ENCODE data around the gene ZER1. TPM values are rescaled to one million over a fixed set of nuclear protein-coding genes. Genes with fewer than 3 reads are reported as not detected.

The ZER1 gene
- total and polyA plus RNA-seq, 8 donors, result 16.3 to 214 (median 40.9) TPM

- H3K27ac ChIP-seq, result no peak overlapping the region
- H3K4me3 ChIP-seq, result no peak overlapping the region
- intact Hi-C loops (cut with DNase I; ENCODE audit: low total_unique reads), result no loop called here
- no peaks in the 10 kb centered on the region for H3K27me3 ChIP-seq
- 80 to 86% (median 82%) methylated on average over 19 to 20 of the region's 20 CpGs for WGBS, 5 donors
- no peaks in the 10 kb centered on the region for H3K4me1 ChIP-seq
- H3K9me3 ChIP-seq, result no peaks in the 10 kb centered on the region
- H3K36me3 ChIP-seq, result peaks cover 24 to 70% (median 68%) of the 10 kb centered on the region in 4 donors
- DNase-seq, result no peak
- TF ChIP-seq POLR2AphosphoS5 (IDR thresholded peaks at IDR 0.05), result no peak
- TF ChIP-seq, protein P1, sequence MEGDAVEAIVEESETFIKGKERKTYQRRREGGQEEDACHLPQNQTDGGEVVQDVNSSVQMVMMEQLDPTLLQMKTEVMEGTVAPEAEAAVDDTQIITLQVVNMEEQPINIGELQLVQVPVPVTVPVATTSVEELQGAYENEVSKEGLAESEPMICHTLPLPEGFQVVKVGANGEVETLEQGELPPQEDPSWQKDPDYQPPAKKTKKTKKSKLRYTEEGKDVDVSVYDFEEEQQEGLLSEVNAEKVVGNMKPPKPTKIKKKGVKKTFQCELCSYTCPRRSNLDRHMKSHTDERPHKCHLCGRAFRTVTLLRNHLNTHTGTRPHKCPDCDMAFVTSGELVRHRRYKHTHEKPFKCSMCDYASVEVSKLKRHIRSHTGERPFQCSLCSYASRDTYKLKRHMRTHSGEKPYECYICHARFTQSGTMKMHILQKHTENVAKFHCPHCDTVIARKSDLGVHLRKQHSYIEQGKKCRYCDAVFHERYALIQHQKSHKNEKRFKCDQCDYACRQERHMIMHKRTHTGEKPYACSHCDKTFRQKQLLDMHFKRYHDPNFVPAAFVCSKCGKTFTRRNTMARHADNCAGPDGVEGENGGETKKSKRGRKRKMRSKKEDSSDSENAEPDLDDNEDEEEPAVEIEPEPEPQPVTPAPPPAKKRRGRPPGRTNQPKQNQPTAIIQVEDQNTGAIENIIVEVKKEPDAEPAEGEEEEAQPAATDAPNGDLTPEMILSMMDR (IDR thresholded peaks at IDR 0.05), result no peak
- TF ChIP-seq EP300 (IDR thresholded peaks at IDR 0.05), result no peak
- TF ChIP-seq POLR2A (IDR thresholded peaks at IDR 0.05), result no peak
Observed at GRCh38 chr9:128742401-128742800, 29.3 kb downstream of the ZER1 start.

DNA sequence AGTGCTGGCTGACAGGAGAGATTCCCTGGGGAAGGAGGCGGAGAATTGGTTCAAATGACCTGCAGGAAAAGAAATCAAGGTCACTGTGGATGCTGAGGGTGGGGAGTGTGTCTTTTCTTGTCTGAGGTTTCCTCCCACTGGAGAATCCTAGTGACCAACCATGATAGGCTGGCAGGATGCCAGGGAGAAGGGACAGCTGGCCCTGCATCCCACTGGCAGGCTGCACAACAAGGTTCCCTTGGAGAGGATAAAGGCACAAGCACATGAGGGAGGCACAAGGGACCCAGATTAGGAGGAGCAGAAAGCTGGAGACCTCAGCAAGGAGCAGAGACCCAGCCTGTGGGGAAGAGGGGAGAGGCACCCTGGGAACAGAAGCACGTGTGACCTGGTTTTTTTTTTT is 36.4 kb downstream of the ZER1 start:
- no peak overlapping the region for H3K27ac ChIP-seq
- peaks cover 16 to 84% (median 81%) of the 10 kb centered on the region in 4 donors for H3K36me3 ChIP-seq
- 68 to 77% (median 75%) methylated on average over 2 of the region's 2 CpGs for WGBS, 5 donors
- H3K4me3 ChIP-seq, result no peak overlapping the region
- no peaks in the 10 kb centered on the region for H3K9me3 ChIP-seq
- no peaks in the 10 kb centered on the region for H3K27me3 ChIP-seq
- DNase-seq, result no peak
- peaks cover 0 to 4% (median 0%) of the 10 kb centered on the region in 4 donors for H3K4me1 ChIP-seq
- intact Hi-C loops (cut with DNase I; ENCODE audit: low total_unique reads), result no loop called here
- TF ChIP-seq EP300 (IDR thresholded peaks at IDR 0.05) (no peak), POLR2A (IDR thresholded peaks at IDR 0.05) (no peak)
- TF ChIP-seq, protein P1 (IDR thresholded peaks at IDR 0.05), result no peak

GRCh38 chr9:128733256-128733655 is 38.5 kb downstream of the ZER1 start:
- intact Hi-C loops (cut with DNase I; ENCODE audit: low total_unique reads), result no loop called here
- H3K4me3 ChIP-seq, result peak overlapping the region in 1 of 4 donors; percentile 7
- 23 to 44% (median 26%) methylated on average over 9 of the region's 9 CpGs for WGBS, 5 donors
- peak; percentile 81 to 91 for DNase-seq
- H3K27ac ChIP-seq, result peak overlapping the region in 4 of 5 donors; percentile 36 to 73 (median 66)
- TF ChIP-seq EP300 (IDR thresholded peaks at IDR 0.05) (no peak), POLR2A (IDR thresholded peaks at IDR 0.05) (no peak), POLR2AphosphoS5 (IDR thresholded peaks at IDR 0.05) (peak in 1 of 3 donors; percentile 65)
- TF ChIP-seq, protein P1 (IDR thresholded peaks at IDR 0.05), result peak in 5 of 7 experiments; percentile 42 to 69 (median 62)
- H3K4me1 ChIP-seq, result peaks cover 0 to 4% (median 0%) of the 10 kb centered on the region in 4 donors
- no peaks in the 10 kb centered on the region for H3K9me3 ChIP-seq
- H3K36me3 ChIP-seq, result peaks cover 8 to 74% (median 69%) of the 10 kb centered on the region in 4 donors
- no peaks in the 10 kb centered on the region for H3K27me3 ChIP-seq

DNA sequence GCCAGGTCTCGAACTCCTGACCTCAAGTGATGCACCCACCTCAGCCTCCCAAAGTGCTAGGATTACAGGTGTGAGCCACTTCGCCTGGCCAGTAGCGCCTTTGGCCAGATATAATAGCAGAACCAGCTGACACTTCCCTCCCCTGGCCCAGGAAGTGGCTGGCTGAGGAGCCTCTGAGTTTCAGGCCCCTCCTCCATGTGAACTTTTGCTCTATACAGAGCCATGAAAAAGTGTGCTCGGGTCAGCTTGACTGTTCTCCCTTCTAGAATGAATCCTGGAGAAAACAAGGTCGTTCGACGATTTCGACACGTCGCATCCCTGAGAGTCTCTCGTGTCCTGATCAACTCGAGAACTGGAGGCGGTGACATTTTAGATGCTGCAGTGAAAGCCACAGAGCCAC is 39.2 kb downstream of the ZER1 start:
- H3K27me3 ChIP-seq, result no peaks in the 10 kb centered on the region
- peaks cover 0 to 4% (median 0%) of the 10 kb centered on the region in 4 donors for H3K4me1 ChIP-seq
- no peak for DNase-seq
- peaks cover 8 to 71% (median 66%) of the 10 kb centered on the region in 4 donors for H3K36me3 ChIP-seq
- TF ChIP-seq EP300 (IDR thresholded peaks at IDR 0.05) (no peak), POLR2AphosphoS5 (IDR thresholded peaks at IDR 0.05) (no peak), POLR2A (IDR thresholded peaks at IDR 0.05) (no peak)
- TF ChIP-seq, protein P1 (IDR thresholded peaks at IDR 0.05), result no peak
- no peaks in the 10 kb centered on the region for H3K9me3 ChIP-seq
- 89 to 94% (median 92%) methylated on average over 13 of the region's 13 CpGs for WGBS, 5 donors
- H3K27ac ChIP-seq, result no peak overlapping the region
- intact Hi-C loops (cut with DNase I; ENCODE audit: low total_unique reads), result no loop called here
- H3K4me3 ChIP-seq, result no peak overlapping the region
